GM18951 (cell line): ENCODE results near the gene SPECC1L.
"Not testable (repeated sequence)": the region's sequence is repeated elsewhere in the genome, so short reads cannot be mapped to it uniquely, and the experiment has no call there.

Source experiments
- POLR2A ChIP-seq: IDR thresholded peaks from 4 replicates; pipeline ENCODE4 v1.6.1; 2011; ENCODE audit warnings: mild to moderate bottlenecking; ENCODE audit not compliant: insufficient read length, insufficient read depth; ENCODE audit errors: extremely low read depth
- in situ Hi-C: fragments of 300-500 bp; cut with MboI; formaldehyde crosslinking; loops from one replicate; pipeline ENCODE4 v1.12.0; 2022; ENCODE audit warnings: low sequenced_read_pairs, mixed read lengths, inconsistent platforms; ENCODE audit not compliant: unreplicated experiment

Gene SPECC1L

DNA sequence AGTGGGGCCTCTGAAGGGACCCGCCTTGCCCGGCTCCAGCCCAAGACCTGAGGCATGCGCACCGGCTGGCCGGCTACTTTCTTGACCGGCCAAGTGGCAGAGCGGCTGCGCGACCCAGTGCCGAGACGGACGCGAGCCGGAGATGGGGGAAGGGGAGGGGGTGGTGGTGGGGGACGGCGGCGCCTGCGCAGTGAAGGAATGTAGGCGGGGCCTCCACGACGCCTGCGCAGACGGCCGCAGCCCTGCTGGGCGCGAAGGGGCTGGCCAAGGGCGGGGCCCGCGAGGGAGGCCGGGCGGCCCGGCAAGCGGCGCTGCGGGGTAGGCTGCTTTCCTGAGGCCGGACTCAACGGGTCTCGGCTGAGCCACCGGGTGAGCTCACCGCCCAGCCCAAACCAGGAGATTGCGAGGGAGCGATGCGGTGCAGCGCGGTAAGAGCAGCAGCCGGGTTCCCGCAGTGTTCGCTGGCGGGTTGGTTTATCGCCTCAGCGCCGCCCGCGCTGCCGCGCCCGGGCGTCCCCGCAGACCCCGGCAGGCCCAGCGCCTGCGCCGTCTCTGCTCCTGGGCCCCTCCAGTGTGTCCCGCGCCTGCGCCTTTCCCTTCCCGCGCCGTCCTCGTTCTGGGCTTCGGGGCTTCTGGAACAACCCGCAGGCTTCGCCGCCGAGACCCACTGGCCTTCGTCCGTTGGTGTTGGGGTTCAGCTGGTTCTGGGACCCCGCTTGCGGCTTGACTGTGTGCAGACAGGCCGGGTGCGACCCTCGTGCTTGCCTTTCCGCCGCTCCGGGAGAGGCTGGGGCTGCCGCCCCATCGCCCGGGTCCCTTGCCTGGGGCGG lies at the start of gene SPECC1L:
Gene SPECC1L, plus strand, starts transcription at position 276 of the 830 bp plus-strand sequence. CDS start 31,401 bp downstream, outside the sequence.
- in situ Hi-C loops: no loop called here
- peak; percentile 98 for TF ChIP-seq POLR2A

DNA sequence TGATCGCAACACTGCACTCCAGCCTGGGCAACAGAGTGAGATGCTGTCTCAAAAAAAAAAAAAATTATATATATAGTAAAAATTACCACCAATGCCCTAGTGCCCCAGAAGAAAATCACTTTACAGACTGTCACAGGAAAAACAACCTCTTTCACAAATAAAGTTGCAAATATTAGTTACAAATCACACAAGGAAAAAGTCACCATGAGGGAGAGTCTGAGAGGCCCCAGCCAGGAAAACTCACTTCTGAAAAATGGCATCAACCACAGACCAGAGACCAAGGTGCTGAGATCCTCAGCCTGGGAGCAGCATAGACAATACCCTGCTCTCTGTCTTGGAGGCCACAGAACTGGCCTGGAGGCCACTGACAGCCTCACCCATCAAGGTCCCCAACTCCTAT lies 46.2 kb upstream of the SPECC1L start:
- no peak for TF ChIP-seq POLR2A
- in situ Hi-C loops: no loop called here

GRCh38 chr22:24225044-24225601 lies 45.5 kb upstream of the SPECC1L start:
- TF ChIP-seq POLR2A: no peak
- in situ Hi-C loops: no loop called here

DNA sequence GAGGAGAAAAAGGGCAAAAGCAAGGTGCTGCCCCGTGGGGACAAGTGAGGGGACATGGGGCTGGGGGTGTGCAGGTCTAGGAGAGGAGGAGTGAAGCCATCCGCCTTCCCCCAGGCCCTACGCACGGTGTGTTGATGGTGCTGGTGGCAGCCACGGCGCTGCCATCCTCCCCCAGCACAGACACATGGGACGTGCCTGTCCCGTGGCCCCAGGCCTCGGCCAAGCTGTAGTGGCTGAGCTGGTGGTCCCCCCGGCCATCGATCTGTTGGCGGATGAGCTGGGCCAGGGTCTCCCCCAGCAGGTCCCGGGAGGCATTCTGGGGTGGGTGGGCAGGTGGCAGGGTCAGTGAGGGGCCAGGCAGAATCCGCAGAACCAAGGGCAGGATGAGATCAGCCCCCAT lies 44.7 kb upstream of the SPECC1L start:
- TF ChIP-seq POLR2A: no peak
- in situ Hi-C loops: no loop called here

GRCh38 chr22:24230911-24231656 lies 39.5 kb upstream of the SPECC1L start:
- TF ChIP-seq POLR2A: no peak
- in situ Hi-C loops: no loop called here

GRCh38 chr22:24231706-24232105 lies 38.9 kb upstream of the SPECC1L start:
- TF ChIP-seq POLR2A: no peak
- in situ Hi-C loops: no loop called here

DNA sequence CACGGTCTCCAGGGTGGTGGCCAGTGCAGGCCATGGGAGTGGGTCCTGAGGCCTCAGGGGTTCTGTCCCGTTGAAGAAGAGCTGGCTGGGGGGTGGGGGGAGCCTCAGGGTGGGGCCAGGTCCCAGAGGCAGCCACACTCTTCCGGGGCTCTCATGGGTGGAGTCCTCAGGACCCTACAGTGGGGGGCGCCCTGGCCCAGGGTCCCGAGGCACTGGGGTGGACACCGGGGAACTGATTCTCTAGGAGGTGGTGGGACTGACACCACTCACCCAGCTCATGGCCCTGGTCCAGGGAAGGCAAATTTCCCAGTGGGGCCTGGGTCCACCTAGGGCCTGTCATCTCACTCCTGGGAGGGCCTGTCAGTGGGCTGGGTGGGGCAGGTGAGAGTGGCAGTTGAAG lies 38.5 kb upstream of the SPECC1L start:
- TF ChIP-seq POLR2A: no peak
- in situ Hi-C loops: no loop called here

DNA sequence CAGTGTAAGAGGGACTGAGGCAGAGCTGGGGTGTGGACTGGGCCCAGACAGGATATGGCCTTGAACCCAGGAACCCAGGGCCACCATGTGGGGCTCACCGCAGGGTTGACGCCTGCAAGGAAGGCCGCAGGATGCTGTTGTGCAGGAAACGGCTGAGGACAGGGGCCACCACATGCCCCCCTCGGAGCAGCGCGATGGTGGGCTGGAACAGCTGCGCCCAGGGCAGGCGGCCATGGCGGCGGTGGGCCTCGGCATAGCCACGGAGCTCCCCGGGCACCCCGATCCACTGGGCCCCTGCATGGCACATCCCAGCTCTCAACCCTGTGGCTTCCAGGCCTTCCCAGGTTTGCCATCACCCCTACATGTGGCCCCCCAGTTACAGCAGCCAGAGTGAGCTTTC lies 37.9 kb upstream of the SPECC1L start:
- TF ChIP-seq POLR2A: no peak
- in situ Hi-C loops: no loop called here

DNA sequence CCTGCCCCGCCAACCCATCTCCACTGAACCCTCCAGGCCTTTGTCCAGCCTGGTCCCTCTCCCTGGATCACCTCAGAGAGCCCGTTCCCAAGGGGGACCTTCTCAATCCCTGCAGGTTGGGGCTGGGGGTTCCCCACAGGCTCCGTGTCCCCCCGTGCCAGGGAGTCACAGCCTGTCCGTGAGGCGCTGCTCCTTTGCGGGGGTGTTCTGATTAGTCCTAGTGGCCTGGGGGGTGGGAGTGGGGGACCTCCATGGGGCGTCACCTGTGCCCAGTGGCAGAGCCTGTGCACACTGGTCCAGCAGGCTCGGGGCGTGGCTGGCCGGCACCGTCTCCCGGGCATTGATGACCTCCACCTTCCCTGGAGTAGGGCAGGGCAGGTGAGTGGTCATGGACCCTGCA lies 37.4 kb upstream of the SPECC1L start:
- TF ChIP-seq POLR2A: no peak
- in situ Hi-C loops: no loop called here

DNA sequence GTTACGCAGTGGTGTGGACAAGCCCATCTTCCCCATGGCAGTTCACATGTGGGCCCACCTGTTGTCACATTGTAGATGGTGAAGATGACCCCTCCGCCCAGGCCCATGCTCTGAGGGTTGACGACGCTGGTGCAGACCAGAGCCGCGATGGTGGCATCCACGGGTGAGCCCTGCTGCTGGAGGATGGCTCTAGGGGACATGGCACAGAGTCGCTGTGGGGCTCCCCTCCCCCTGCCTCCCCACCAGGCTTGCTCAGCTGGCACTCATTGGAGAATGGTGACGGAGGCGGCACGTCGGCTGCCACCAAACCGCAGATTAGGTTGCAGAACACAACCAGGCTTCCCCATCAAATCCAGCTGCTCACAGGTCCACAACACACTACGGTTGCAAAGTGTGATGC lies 36.8 kb upstream of the SPECC1L start:
- TF ChIP-seq POLR2A: no peak
- in situ Hi-C loops: no loop called here

- no peak for TF ChIP-seq POLR2A
- in situ Hi-C loops: no loop called here
Observed at GRCh38 chr22:24235315-24235714, 35.3 kb upstream of the SPECC1L start.

DNA sequence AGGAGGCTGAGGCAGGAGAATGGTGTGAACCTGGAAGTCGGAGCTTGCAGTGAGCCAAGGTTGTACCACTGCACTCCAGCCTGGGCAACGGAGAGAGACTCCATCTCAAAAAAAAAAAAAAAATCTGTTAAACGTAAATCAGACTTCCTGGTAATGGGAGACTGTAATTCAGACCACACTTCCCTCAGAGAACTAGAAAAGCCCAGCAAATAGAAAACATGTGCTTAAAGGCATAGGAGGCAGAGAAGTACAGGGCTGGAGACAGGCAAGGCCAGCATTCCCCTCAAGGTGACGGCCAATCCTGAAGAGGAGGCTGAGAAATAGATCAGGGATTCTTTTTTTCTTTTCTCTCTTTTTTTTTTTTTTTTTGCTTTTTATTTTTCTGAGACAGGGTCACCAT lies 34.0 kb upstream of the SPECC1L start:
- TF ChIP-seq POLR2A: no peak
- in situ Hi-C loops: no loop called here

DNA sequence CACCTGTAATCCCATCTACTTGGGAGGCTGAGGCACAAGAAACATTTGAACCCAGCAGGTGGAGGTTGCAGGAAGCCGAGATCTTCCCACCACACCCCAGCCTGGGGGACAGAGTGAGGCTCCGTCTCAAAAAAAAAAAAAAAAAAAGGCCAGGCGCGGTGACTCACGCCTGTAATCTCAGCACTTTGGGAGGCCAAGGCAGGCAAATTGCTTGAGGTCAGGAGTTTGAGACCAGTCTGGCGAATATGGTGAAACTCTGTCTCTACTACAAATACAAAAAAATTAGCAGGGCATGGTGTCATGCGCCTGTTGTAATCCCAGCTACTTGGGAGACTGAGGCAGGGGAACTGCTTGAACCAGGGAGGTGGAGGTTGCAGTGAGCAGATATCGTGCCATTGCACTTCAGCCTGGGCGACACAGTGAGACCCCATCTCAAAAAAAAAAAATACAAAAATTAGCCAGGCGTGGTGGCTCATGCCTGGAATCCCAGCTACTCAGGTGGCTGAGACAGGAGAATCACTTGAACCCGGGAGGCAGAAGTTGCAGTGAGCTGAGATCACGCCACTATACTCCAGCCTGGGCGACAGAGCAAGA lies 32.4 kb upstream of the SPECC1L start:
- in situ Hi-C loops: not testable (repeated sequence)
